GM21526 (cell line): ENCODE measurements around the gene GNG10.
"Not testable (repeated sequence)": the region's sequence is repeated elsewhere in the genome, so short reads cannot be mapped to it uniquely, and the experiment has no call there.

Experiments
- ATAC-seq: cut with Tn5 transposase; IDR thresholded peaks from one replicate; pipeline ENCODE4 v1.9.1; 2021; ENCODE audit warnings: moderate library complexity; ENCODE audit not compliant: unreplicated experiment, low FRiP score

Gene GNG10

GRCh38 chr9:111661150-111661801 lies at the start of gene GNG10:
Gene GNG10 (plus strand): TSS chr9:111661605. CDS start chr9:111661635, 30 bp downstream.
- ATAC-seq: peak; percentile 84

GRCh38 chr9:111613436-111614040 lies 47.9 kb upstream of the GNG10 start:
- ATAC-seq: no peak

GRCh38 chr9:111615928-111616327 lies 45.5 kb upstream of the GNG10 start:
- ATAC-seq: no peak

- not testable (repeated sequence) for ATAC-seq
These were observed 44.1 kb upstream of the GNG10 start for GRCh38 chr9:111617349-111617748.

DNA sequence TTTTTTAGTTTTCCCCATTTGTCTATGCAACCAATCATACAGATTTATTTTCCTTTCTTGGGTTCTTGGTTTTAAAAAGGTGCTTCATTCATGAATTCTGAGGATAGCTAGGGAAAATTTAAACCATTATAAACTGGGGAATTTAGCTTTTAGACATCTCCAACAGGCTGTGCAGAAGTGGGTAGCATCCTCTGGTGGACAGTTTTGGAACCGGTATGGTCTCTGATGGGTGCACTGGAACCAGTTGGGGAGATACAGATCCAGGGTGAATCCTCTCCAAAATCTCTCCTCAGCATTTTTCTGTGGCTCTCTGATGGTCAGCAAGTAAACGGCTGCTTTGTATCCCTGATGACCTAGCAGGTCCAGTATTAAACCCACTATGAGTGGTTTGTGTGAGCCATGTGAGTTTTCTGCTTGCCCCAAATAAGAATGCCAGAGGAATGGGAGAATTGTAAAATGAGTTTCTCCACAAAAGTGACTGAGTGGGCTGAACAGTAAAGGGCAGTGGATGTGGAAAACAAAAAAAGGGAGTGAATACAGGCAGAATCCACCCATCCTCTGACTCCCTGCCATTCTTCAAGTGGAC lies 39.4 kb upstream of the GNG10 start:
- ATAC-seq: no peak

DNA sequence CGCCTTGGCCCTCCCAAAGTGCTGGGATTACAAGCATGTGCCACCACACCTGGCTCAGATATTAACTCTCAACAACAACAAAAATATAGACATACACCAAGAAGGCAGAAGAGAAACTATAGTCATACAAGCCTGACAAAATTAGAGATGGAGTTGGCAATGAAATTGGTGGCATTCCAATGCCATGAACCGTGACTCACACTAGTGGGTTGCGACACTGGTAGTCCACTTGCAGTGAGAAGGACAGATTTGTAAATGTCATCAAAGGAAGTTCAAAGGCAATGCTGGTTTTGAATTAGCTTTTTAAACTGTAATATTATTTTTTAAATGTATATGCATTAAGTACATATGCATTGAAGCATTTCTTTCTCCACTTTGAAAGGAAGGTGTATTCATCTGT lies 38.8 kb upstream of the GNG10 start:
- ATAC-seq: no peak

GRCh38 chr9:111627260-111627963 lies 34.0 kb upstream of the GNG10 start:
- no peak for ATAC-seq

GRCh38 chr9:111628411-111628810 lies 33.0 kb upstream of the GNG10 start:
- no peak for ATAC-seq

GRCh38 chr9:111630182-111630963 lies 31.0 kb upstream of the GNG10 start:
- peak; percentile 21 for ATAC-seq

GRCh38 chr9:111630964-111631213 lies 30.5 kb upstream of the GNG10 start:
- ATAC-seq: no peak

DNA sequence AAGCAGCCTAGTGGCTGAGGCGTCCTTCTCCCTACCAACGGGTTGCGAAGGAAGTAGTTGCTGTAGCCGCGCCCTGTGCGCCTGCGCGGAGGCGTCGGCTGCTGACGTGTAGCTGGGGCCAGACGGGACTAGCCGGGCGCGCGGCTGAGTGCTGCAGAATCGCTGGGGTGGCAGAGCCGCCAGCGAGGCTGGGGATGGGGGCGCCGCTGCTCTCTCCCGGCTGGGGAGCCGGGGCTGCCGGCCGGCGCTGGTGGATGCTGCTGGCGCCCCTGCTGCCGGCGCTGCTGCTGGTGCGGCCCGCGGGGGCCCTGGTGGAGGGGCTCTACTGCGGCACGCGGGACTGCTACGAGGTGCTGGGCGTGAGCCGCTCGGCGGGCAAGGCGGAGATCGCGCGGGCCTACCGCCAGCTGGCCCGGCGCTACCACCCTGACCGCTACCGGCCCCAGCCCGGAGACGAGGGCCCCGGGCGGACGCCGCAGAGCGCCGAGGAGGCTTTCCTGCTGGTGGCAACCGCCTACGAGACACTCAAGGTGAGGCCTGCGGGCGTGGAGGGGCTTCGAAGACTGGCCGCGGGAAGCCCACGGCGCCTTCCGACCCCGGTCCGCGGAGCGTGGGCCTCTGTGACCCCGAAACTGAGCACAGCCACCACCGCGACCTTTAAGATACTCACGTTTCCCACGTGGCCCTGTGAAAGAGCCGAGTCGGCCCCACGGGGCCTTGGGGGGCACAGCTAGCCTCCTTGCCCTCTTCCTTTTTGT lies 30.0 kb upstream of the GNG10 start, which contains the start of gene DNAJC25:
DNAJC25 (plus strand) TSS at position 121 of the 758 bp plus-strand sequence; CDS start at position 195, 74 bp downstream.
- ATAC-seq: peak; percentile 96

GRCh38 chr9:111632060-111632459 lies 29.3 kb upstream of the GNG10 start:
- ATAC-seq: no peak

GRCh38 chr9:111632695-111633388 lies 28.6 kb upstream of the GNG10 start:
- no peak for ATAC-seq

- ATAC-seq: no peak
These were observed 28.0 kb upstream of the GNG10 start for GRCh38 chr9:111633389-111633736.

GRCh38 chr9:111634860-111635259 lies 26.5 kb upstream of the GNG10 start:
- ATAC-seq: no peak

GRCh38 chr9:111637421-111637950 lies 23.9 kb upstream of the GNG10 start:
- no peak for ATAC-seq

GRCh38 chr9:111644195-111644772 lies 17.1 kb upstream of the GNG10 start:
- ATAC-seq: no peak

GRCh38 chr9:111645806-111646205 lies 15.6 kb upstream of the GNG10 start:
- no peak for ATAC-seq

GRCh38 chr9:111646417-111646816 lies 15.0 kb upstream of the GNG10 start:
- ATAC-seq: no peak
